ENCODE results near the gene RBMS3.

RBMS3 gene

DNA sequence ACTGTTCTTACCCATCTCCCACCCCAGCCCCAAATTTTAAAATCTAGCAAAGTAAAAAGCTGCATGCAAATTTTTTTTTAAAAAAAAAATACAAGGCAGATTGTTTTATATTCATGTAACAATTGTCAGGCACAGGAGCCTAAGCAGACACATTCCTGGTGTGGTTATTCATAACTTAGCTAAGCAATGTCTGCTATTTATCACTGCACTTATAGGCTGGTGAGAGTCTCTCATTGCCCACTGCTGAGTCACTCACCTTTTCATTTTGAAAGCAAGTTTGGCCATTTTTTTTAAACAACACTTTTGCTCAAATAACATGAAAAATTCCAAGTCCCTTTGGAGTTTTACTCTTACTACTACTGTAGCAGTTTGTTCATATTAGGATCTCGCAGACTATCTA lies 413.9 kb downstream of the RBMS3 start:
- no peak for DNase-seq

DNA sequence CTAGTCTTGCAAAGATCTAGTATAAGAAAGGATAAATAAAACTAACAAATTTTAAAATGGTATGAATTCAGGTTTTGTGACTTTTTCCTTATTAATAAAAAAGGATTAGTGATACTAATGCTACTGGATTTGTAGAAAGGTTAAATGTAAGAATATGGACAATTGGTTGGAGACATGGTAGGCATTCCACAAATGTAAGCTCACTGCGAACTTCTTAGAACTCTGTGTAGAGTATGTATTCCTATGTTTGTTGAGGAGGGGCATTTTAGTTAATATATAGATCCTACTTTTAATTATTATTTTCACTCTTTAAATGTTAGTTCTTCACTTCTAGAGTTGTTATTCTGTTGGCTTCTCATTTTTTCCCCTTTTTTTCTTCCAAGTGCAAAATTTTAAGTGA lies 414.3 kb downstream of the RBMS3 start:
- no peak for DNase-seq

DNA sequence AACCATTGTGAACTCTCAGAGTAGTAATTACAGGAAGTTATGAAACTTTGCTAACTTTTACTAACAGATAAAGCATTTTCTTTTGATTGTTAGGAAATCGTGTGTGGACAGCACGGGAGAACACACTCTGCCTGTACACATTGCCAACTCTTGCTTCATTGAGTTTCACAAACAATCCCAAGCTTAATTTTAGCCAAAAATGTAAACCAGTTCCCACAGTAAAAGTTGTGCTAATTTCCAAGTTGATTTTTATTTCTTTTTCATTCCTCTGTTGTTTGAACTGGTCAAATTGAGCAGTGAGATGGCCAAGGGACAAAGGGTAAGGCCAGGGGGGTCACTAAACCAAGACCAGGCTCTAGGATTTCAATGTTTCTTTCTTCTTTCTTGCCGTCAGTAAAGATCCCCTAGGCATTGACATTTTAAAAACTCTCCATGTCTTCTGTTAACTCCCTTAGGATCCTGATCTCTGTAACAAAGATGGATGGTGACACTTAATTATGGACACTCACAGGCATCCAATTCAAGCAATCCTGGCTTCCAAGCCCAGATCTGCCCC lies 414.9 kb downstream of the RBMS3 start:
- no peak for DNase-seq

- no peak for DNase-seq
Measured at GRCh38 chr3:29696311-29696710, 415.4 kb downstream of the RBMS3 start.

- no peak for DNase-seq
Measured at GRCh38 chr3:29697989-29698388, 417.1 kb downstream of the RBMS3 start.

- no peak for DNase-seq
Measured at GRCh38 chr3:29700256-29700655, 419.4 kb downstream of the RBMS3 start.

DNA sequence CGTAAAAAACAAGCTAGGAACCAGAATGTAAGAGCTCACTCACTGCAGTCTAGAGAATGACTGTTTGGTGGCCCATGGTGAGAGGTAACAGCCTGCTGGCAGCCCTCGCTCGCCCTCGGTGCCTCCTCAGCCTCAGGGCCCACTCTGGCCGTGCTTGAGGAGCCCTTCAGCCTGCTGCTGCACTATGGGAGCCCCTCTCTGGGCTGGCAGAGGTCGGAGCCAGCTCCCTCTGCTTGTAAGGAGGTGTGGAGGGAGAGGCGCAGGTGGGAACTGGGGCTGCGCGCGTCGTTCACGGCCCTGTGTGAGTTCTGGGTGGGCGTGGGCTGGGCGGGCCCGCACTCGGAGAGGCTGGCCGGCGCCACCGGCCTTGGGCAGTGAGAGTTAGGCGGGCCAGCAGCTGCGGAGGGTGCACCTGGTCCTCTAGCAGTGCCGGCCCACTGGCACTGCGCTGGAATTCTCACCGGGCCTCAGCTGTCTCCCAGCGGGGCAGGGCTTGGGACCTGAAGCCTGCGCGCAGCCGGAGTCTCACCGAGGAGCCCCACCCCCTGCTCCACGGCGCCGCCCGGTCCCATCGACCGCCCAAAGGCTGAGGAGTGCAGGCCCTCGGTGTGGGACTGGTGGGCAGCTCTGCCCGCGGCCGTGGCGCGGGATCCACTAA lies 420.6 kb downstream of the RBMS3 start:
- DNase-seq = no peak

DNA sequence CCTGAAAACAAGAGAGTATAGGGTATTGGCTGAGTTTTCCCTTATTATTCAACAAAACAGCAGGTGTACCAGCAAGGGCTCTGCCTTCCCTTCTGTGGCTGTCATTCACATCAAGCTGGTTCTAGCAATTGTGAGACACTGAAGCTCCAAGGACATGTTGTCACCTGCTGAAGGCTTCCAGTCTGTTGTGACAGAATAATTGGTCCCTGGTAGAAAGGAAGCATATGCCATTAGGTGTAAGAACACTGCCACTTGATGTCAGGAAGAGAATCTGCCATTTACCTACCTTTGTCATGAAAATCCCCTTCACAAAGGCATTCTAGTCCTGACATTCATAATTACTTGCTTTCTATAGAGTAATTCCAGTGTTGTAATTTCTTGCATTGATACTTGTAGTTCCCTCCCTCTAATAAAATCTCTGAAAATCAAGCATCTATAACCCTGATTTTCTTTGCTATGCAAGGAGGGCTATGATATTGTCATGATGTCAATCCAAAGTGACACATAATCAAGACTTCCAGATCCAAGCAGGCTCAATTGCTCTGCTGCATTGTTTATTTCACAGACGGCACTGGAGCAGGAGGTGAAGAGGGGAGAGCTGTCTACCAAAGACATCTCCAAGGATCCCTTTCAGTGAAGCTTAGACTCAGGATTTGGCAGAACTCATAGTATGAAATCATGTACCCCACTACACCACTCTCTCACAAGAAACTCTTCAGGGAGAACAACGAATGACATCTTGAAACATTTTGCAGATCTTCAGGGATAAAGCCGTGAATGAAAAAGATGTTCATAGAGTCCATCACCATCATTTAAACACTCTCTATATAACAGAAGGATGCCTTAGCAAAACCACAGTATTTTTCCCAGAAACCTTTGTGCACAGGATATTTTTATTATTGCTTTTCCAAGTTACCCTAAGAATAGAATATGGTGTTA lies 425.3 kb downstream of the RBMS3 start:
- DNase-seq = no peak

GRCh38 chr3:29708884-29709283 lies 428.0 kb downstream of the RBMS3 start:
- no peak for DNase-seq

DNA sequence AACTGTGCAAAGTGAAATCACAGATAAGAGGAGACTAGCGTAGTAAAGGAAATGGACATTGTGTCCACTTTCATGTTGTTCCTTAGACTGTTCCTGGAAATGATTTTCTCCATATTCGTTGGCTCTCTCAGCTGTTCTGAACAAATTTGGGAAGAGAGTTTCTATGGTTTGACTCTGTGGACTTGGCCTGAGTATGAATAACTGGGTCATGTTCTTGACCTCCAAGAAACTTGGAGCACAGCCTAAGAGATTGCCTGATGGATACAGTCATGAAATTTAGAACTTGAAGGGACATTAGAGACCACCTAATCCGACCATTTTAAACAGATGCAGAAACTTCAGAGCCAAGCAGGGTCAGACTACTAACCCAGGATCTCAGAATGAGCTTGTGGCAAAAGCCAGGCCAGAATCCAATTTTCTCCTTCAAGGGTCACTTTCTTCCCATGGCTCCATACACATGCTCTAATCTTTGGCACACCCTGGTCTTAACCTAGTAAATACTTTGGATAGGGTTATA lies 430.4 kb downstream of the RBMS3 start:
- DNase-seq = no peak

- DNase-seq = no peak
Measured at GRCh38 chr3:29716213-29716612, 435.3 kb downstream of the RBMS3 start.

GRCh38 chr3:29718661-29719065 lies 437.8 kb downstream of the RBMS3 start:
- no peak for DNase-seq

- no peak for DNase-seq
Measured at GRCh38 chr3:29720665-29721064, 439.8 kb downstream of the RBMS3 start.

GRCh38 chr3:29721789-29722188 lies 440.9 kb downstream of the RBMS3 start:
- DNase-seq = no peak

DNA sequence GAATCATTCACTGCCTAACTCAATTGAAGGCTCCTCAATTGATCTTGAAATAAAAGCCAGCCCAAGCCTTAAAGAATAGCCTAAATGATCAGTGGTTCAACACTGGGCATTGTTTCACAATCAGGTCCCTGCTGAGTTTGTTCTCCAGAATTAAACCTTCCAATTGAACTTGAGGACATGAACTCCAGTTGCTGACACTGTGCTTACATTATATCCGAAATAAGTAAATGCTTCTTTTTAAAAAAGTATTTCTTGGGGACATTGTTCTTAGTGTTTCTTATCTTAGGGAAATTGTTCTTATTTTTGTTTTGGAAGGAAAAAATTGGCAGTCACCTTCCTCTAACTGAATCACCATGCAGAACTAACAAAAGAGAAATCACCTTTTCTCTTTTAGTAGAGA lies 450.2 kb downstream of the RBMS3 start:
- DNase-seq = no peak

DNA sequence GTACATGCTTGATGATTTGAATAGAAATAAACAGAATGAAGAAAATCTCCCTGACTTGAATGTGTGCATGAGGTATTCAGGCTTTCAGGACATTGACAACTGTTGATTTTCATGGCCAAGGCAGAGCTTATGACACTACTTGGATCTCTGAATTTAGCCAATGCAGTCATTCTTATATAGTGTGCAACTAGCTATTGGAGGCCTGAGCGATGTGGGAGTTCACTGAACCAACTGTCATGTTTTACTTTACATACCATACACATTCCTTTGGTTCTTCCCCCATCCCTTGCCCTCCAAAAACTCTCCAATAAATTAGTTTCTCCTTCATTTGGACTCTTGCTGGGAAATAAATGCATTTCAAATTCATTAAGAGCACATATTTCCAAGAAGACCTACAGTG lies 460.4 kb downstream of the RBMS3 start:
- DNase-seq = no peak

DNA sequence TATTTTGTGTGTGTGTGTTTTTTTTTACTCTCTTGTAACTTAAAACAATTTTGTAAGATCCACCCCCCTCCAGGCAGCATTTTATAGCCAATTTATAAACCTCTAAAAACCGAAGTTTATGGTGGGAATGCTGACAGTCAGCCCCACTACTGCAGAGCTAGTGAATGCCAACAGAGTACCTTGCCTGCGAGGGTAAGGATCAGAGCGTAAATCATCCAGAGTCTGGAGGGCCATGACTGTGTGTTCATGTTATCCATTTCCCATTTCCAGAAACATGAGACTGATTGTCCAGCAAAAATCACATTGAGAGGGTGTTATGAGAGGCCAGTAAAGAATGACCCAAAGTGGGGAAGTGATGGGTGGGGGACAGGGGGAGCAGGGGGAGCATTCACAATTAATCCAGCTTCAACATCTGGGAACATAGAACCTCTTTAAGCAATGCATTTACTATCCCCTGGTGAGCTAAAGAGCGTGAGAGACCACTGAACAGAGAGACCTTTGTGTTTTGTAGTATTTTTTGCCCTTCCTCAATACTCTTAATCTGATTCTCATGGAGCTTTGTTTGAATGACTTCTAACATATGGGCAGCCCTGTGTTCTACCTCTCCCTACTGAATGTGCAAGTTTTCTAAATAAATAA lies 464.5 kb downstream of the RBMS3 start:
- DNase-seq = no peak

- DNase-seq = no peak
Measured at GRCh38 chr3:29746163-29746760, 465.4 kb downstream of the RBMS3 start.

- no peak for DNase-seq
Measured at GRCh38 chr3:29747991-29748390, 467.1 kb downstream of the RBMS3 start.

- DNase-seq = no peak
Measured at GRCh38 chr3:29751647-29752314, 470.9 kb downstream of the RBMS3 start.

GRCh38 chr3:29754346-29754745 lies 473.5 kb downstream of the RBMS3 start:
- DNase-seq = no peak

GRCh38 chr3:29755416-29755815 lies 474.5 kb downstream of the RBMS3 start:
- no peak for DNase-seq
